Stimulated activated CD4-positive, alpha-beta T cell treated with anti-CD3 and anti-CD28 coated beads, Interleukin-2, amount 100 ng/mL, for 48 hours (primary cell): ENCODE measurements around the gene ANKS1B.

ENCODE experiments used
- DNase-seq, 2 donors: peaks; one replicate each; pipeline ENCODE4 v3.0.0-alpha.2; 2020

The ANKS1B gene

DNA sequence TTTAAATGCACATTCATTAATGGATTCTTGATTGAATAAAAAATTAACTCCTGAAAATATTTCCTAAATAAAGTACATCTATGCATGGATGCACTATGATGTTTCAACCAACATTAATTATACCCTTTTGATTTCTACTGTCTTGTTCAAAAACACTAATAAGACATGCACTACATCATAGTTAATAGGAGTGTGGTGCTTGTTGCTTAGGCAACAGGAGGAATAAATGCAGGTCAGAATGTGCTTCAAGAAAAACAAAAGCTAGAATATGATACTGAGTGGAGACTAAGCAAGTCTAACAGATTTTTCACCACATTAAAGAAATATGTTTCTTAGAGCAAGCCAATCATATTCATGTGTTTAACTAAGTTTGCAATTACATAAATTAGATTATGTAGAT lies 833.0 kb downstream of the ANKS1B start:
- DNase-seq, result no peak

DNA sequence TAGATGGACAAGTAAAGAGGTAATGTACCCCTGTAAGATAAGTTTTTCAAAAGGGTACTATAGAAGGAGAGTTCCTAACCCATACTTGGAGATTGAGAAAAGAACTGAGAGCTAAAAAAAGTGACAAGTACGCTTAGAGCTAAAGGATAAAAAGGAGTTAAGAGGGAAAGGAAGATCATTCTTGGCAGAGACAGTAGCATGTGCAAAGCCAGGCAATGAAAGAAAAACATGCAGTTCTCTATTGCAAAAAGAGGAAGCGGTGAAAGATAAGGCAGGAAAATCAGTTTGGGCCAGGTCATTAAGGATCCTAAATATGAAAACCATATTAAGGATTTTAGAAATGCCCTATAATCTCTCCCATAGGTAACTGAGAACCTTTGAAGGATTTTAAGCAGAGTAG lies 837.6 kb downstream of the ANKS1B start:
- DNase-seq, result no peak

DNA sequence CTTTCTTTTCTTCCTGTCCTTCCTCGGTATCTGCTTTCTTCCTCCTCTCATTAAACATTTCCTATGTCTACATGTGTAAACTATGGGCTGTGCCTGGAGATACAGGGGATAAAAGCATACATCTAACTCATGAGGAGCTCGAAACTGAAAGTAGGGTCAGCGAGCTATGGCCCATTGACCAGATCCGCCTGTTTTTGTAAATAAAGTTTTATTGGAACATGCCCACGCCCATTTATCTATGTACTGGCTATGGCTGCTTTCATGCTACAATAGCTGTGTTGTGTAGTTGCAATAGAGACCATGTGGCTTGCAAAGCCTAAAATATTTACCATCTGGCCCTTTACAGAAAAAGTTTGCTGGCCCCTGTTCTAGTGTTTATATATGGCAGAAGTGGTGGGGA lies 838.0 kb downstream of the ANKS1B start:
- no peak for DNase-seq

DNA sequence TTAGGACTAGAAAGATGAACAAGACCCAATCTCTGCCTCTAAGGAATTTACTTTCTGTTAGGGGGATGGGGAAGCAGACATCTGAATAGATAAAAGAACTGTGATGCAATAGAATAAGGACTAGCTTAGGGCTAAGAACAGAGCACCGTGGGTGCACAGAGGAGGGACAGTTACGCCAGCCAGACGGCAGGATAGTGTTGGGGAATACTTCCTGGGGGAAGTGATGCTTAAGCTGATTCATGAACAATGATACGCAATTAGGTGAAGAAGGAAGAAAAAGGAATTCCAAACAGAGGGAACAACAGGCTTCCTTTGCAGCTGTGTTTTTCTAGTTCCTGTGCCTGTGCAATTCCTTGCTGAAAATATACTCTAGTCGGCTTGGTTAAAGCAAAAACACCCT lies 838.6 kb downstream of the ANKS1B start:
- DNase-seq, result no peak

DNA sequence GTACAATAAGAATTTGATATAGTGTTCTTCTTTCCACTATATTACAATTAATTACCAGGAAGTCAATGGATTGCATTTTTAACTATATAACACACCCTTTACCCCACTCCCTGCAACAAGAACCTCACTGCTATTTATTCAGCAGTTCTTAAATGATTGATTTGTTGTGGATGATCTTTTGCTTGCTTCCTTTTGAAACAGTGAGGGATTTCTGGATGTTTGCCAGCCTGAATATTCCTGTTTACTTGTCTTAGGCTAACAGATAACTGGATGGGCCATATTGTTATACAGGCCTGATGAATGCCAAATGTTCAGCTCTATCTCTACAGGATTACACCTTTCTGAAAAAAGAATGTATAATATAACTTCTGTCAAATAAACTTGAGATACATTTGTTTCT lies 842.1 kb downstream of the ANKS1B start:
- no peak for DNase-seq

DNA sequence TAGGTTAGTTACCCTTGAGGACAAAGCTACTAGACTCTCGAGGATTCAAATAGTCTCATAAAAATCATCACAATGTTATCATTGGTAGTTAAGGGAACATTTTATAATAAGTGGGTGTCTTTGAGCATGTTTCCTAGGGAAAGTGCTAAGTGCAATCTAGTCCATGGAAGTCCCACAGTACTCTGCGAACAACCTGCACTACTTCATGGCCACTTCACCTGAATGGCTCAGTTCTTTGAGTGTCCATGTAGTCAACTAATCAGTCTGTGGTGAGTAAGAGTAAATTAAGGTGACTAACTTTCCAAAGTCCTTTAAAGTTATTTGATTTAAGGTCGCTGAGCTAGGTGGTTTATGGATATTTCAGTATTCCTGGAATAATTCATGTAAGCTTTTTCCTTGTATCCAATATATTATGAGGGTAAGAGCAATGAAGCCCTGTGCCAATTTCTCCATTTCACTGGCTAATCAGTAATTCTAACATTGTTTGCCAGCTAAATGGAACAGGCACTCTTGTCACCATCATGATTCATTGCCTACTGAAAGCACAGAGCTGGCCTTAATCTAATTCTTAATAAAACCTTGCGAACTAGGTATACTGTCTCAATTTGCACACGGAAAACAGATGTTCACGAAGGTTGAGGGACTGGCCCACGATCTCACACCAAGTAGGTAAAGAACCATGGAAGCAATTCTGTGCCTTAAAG lies 844.6 kb downstream of the ANKS1B start:
- DNase-seq, result no peak

DNA sequence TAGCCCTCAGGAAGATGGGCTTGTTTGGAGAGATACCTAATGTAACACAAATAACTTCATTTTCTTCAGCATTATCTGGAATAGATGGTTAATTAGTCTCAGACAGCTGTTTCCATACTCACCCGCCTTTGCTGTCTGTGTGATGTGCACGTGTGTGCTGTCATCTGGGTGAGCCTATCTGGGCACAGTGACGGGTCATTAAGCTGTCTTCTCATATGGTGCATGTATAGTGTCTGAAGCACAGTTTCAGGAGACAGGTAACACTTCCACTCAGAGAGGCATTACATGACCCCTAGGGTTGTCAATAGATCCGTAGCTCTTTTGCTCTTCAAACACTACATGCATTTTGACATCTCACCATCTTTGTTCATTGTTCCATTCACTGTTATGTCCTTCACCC lies 846.3 kb downstream of the ANKS1B start:
- no peak for DNase-seq

DNA sequence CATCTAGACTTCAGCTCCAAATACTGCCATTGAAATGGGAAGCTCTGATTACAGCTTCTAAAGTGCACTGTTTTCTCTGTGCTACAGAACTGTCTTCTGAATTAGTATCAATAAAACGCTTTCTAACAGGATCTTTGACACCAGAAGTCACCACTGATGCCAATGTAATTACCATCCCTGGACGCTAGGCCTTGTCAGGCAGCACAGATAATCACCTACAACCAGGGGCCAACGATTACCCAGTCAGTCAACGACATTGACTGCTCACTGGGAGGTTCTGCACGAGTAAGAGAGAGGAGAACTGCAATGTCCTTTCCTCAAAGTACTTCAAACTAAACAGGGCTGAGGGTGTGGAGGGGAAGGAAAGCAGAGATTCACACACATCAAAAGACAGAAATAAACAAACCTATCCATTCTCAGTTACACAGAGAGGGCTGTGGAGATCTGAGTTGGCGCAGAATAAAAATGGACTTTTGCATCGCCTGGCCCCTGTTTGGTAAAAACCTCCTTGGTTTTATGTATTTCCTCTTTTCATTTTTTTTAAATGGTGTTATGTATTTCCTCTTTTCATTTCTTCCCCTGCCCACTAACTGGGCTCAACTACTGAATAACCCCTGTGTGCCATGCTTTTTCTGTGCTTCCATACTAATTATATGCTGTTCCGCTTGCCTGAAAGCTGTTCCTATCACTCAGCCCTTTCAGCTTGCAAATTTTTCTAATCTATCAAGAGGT lies 847.4 kb downstream of the ANKS1B start:
- no peak for DNase-seq

DNA sequence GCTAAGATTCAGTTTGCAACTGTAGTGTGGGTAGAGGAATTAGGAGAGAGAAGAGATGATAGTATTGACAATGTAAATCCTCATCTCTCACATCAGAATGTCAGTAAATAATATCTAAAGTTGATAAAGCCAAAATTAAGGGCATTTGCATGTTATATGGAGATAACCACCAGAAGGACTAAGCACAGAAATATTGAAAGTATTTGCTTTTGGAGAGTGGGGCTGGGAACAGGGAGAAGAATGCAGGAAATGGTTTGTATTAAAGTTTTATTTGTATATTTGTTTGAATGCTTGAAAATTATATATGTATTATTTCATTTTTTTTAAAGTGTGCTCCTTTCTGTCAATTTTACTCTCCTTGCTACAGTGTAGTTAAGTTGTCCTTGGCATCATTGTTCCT lies 848.2 kb downstream of the ANKS1B start:
- DNase-seq, result no peak

DNA sequence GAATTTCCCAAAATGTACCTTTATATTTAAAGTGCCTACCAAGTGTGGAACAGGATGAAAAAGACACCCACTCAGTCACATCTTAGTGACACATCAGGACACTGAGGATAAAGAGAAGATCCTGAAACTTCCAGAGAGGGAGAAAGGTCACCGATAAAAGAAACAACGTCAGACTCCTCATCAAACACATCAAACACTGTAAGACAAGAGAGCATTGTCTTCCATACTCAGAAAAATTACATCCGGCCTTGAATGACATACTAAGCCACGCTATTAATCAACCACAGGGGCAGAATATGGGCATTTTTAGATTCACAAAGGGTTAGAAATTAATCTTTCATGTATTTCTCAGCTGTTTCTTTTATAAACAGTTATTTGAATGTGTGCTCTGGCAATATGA lies 849.4 kb downstream of the ANKS1B start:
- no peak for DNase-seq

DNA sequence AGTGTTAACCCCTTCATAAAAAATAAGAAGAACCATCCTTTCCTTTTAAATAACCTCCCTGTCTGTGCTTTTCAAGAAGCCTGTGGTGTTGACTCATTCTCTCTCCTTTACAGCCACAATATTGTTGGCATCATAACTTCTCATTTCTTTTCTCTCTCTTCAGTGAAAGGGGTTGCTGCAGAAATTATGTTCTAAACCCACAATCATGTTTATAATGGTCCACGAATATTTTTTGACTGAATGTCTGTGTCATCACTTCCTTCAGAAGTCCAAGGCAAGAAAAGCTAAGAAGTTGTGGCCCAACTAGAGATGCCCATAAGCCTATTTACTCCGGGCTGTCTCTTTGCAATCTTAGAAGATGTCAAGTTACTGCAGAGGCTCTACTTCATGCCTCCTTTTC lies 851.3 kb downstream of the ANKS1B start:
- no peak for DNase-seq

DNA sequence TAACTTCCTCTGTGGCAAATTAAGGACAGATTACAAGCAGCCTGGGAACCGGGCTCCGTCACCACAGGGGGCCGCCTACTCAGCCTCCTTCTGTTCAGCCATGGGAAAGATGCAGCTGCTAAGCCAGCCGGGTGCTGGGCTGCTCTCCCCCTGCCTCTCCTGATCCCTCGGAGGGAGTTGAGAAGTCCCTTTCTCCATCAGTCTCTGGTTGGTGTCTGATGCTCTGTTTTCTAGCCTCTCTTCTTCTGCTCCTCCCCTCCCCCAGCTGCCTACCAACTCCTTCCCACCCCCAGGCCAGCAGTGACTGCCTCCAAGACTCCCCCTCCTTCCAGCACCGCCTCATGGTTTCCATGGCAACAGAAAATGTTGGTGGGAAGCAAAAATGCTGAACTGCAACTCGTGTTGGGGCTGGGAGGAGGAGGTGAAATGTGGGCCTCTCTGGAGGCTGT lies 853.0 kb downstream of the ANKS1B start:
- DNase-seq, result no peak

DNA sequence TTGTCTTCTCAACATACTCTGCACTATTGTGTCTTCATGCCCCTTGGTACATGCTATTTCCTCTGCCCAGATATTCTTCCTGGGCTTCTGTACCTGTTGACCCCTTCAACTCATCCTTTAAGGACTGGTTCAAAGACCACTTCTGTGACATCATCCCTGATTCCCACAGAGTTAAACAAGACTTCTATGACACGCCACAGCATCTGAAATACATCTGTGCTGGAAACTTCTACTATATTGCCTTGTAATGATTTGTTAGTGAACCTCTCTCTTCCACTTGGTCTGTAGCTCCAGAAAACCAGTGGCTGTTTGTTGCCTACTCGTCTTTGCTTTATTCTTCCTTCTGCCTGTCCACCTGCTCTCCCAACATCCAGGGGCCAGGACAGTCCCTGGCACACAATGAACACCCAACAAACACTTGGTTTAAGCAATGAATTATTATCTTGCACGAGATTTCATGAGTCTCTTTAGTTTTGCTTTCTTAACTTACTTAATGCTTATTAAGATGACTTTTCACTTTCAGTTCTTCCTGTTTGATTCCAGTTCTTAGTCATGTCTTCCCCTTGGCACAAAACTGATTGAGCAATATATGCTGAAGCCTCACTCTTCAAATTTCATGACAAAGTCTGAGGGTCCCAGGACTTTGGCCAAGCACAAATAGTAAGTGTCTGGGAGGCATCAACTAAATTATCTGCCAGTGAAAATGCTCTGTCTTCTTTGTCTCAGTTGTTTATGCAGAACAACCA lies 853.8 kb downstream of the ANKS1B start:
- no peak for DNase-seq

DNA sequence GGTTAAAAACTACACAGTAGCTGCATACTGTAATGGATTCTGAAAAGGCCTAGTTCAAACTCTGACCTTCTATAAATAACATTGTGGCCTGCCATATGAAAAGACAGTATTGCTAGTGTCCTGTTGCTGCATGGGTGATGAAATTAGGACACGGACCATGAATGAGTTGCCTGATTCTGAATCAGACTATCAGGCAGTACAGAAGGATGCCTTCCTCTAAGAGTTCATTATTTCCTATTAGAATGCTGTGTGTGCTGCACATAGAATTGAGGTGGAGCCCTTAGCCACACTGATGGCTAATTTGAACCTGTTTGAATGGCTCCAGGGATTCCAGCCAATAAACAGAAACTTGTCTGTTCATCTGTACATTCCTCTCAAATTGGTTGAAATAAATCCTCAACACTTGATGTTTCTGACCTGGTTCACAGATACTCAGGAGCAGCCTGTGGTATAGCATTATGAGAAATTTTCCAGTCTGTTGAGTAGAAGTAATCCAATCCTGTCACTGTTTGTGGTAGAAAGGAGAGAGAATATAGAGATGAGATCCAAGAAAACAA lies 856.4 kb downstream of the ANKS1B start:
- no peak for DNase-seq

DNA sequence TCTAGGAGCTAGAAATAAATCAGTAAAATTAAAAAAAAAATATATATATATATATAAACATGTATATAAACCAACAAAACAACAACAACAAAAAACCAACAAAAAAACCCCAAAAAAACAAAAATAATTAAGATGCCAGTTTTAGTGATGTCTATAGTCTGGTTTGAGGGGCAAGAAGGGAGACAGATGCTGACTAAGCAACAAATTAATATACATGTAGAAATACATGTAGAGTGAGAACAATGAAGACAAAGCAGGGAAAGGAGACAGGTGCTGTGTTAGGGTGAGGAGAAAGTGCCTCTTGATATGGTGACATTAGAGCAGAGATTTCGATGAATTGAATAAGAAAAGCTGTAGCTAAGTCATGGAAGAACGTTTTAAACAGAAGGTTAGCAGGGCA lies 861.8 kb downstream of the ANKS1B start:
- DNase-seq, result no peak

DNA sequence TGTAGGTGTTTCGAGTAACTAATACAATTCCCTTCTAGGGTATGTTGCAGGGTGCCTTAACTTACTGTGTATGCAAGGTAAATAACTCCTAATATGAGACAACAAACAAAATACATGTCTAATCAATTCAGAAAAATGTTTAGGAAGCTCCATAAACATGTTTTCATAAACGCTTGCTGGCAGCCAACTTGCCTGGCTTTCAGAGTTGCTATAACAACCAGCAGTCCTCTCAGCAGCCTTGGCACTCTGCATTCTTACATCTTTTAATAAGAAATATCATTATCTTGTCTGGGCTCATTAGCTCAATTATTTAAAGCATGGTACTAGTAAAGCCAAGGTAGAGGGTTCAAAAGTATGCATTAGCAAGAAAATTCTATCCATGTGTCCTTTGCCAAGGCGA lies 862.2 kb downstream of the ANKS1B start:
- DNase-seq, result no peak

DNA sequence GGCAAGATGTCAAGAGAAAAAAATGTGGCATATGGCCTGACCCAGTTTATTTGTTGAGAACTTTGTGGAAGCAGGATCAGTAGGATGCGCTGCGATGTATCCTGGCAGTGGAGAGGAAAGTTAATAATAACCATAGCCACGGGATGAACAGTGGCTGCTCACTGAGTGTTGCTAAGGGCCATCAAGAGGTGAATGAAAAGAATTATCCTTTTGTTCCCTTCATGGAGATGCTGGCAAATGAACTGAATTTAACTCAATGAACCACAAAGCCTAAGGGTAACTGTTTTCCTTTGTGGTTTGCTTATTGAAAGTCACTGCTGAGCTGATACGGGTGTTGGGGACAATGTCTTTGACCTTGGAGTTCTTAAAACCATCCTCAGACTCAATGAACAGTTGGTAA lies 863.2 kb downstream of the ANKS1B start:
- no peak for DNase-seq

DNA sequence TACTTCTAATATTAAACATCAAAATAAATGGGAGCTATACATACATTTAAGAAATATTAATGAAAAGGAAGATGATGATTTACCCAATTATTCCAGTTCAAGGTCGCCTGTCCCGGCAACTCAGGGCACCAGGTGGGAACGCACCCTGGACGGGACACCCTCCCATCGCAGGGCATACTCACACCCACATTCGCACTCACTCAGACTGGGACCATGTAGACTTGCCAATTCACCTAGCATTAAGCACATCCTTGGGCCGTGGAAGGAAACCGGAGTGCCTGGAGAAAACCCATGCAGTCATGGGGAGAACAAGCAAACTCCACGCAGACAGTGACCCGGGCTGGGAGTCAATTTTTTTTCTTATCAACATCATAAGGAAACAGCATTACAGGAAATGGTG lies 864.8 kb downstream of the ANKS1B start:
- DNase-seq, result no peak

DNA sequence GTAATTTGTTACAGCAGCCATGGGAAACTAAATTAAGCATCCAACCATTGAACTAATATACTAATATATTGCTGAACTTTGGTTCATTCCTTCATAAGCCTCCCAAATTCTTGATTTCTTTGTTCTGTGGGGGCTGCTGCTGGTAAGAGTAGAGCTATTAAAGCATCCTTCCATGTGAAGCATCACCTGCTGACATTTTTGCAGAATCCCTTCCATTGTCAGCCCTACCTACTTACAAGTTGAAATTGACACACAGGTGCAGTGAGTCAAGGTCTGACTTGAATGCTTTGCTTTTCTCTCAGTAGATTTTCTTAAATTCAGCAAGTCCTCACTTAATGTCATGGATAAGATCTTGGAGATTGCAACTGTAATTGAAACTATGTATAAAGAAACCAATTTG lies 865.3 kb downstream of the ANKS1B start:
- no peak for DNase-seq

DNA sequence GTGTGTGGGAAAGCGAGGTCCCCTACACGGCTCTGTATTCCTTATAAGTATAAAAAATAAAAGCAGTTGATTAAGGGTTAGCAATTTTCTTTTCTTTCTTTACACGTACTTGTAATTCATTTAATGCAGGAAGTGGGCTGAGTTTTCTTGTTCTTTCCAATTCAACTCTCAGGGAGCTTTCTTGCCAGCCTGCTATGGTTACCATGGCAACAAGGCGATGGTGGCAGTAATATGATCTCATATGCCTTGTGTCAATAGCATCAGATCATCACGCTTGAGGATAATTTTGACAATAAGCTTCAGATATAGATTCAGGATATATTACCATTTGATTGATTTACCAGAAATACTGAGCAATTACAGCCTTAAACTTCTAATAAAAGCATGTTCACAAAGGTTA lies 873.1 kb downstream of the ANKS1B start:
- DNase-seq, result no peak

DNA sequence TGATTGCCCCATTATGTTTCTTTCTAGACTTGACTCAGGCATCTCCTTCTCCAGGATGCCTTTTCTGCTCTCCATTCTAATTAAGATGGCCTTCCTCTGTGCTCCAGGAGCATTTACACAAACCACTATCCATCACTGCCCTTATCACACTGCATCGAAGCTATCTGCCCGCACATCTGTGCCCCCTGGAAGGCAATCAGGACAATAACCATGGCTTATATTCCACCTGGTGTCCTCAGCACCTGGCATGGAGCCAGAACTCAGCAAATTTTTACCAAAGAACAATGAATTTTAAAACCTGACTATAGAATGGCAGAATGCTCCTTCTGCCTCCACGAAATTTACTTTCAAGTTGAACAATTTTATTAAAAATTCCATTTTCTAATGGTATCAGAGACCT lies 873.9 kb downstream of the ANKS1B start:
- DNase-seq, result no peak

DNA sequence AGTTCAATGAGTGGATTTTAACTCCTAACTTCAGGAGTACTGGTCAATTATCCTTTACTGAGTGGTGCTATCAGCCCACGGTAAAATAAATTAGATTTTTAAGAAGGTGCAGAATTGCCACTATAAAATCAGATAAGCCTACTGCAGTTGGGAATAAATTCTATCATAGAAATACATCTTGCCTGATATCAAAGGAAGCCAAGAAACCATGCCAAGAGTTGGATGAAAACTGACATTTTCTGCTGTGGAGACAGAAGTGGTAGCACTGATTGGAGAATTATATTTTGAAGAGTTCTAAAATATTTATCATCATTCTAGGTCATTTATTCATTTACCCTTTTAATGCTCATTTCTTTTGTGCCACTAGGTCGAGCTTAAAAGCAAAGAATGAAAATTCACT lies 874.5 kb downstream of the ANKS1B start:
- DNase-seq, result no peak

DNA sequence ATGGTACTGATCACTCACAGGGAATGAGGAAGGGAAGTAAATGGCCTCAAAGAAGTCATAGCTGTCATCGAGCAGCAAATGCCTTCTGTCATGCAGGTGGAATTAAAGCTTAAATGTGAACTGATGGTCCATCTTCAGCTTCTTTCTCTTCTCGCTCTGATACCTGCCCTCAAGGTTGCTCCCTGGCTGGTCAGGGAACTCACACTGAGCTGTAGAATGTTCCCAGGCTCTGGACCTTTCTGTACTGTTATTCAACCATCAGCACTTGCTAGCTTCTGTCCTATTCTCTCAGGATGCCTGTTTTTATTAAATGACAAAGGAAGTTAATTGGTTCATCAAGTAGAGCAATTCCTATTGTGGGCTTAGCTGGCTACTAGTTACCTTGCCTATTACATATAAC lies 875.8 kb downstream of the ANKS1B start:
- no peak for DNase-seq

DNA sequence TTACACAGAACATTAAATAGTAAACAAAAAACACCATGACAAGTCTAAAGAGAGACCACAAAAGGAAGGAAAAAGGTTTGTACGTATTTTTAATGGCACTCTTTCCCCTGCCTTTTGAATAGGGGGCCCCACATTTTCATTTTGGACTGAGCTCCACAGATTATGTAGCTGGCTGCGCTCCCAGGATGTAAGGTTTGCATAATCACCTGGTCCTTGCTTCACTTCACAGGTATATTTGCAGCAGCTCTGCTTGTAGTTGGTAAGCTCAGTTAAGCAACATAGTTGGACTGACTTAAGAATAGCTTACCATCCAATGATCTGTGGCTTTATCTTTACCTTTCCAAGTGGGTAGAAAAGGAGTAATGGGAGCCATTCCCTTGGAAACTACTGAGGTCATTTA lies 885.0 kb downstream of the ANKS1B start:
- DNase-seq, result no peak
